Transverse colon (tissue), 4 donors: Measurements from ENCODE around the gene CANT1.

ENCODE experiments used
- EP300 ChIP-seq: sonication (generic); formaldehyde crosslinking; IDR thresholded peaks from one replicate; pipeline ENCODE4 v1.6.1; 2017; ENCODE audit warnings: antibody characterized with exemption, low read depth
- POLR2A ChIP-seq: fragments of 450-650 bp; IDR thresholded peaks from one replicate; pipeline ENCODE4 v1.6.1; 2016; ENCODE audit warnings: antibody characterized with exemption, mild to moderate bottlenecking, moderate library complexity
- POLR2AphosphoS5 ChIP-seq, 3 donors: sonication (generic); formaldehyde crosslinking; IDR thresholded peaks; one replicate each; pipeline ENCODE4 v1.6.1; 2016; ENCODE audit warnings: antibody characterized with exemption in 3 of 3
- TF ChIP-seq, protein P1 (sequence below), 5 experiments: fragments of 200-600 bp in 3 of 5; fragments of 450-650 bp in 2 of 5; sonication (generic) in 3 of 5; IDR thresholded peaks; 1 replicate in 2 of 5; 2 replicates in 3 of 5; pipeline ENCODE4 v1.5.1; 2016 to 2017; ENCODE audit warnings: antibody characterized with exemption in 5 of 5, inconsistent platforms in 3 of 5, mild to moderate bottlenecking in 2 of 5, moderate library complexity in 1 of 5

- TF ChIP-seq, protein P1, sequence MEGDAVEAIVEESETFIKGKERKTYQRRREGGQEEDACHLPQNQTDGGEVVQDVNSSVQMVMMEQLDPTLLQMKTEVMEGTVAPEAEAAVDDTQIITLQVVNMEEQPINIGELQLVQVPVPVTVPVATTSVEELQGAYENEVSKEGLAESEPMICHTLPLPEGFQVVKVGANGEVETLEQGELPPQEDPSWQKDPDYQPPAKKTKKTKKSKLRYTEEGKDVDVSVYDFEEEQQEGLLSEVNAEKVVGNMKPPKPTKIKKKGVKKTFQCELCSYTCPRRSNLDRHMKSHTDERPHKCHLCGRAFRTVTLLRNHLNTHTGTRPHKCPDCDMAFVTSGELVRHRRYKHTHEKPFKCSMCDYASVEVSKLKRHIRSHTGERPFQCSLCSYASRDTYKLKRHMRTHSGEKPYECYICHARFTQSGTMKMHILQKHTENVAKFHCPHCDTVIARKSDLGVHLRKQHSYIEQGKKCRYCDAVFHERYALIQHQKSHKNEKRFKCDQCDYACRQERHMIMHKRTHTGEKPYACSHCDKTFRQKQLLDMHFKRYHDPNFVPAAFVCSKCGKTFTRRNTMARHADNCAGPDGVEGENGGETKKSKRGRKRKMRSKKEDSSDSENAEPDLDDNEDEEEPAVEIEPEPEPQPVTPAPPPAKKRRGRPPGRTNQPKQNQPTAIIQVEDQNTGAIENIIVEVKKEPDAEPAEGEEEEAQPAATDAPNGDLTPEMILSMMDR (IDR thresholded peaks at IDR 0.05) = no peak
- TF ChIP-seq POLR2AphosphoS5 (IDR thresholded peaks at IDR 0.05) (no peak), EP300 (no peak), POLR2A (no peak)
Observed at GRCh38 chr17:79034931-79035485, 25.4 kb upstream of the CANT1 start.
